K562 (cell line): ENCODE measurements around the gene SPATA3. TPM values are rescaled to one million over a fixed set of nuclear protein-coding genes. Genes with fewer than 3 reads are reported as not detected.

Source experiments
- ATAC-seq: fragments of 200-7000 bp; cut with Tn5 transposase; 3 replicates; pipeline ENCODE4 v1.9.1; 2020; ENCODE audit warnings: moderate library complexity
- BruUV-seq: library from RNA; stranded (reverse); fragments of 400-500 nt; replicated peaks from 2 replicates; lab custom pipeline; 2021; lab: Mats Ljungman, UMichigan
- CTCF ChIA-PET: fragments of 300-600 bp; formaldehyde crosslinking; extraction: SDS; loops from one replicate; lab custom pipeline; 2021; ENCODE audit warnings: low intra/inter-chr PET ratio; lab: Yijun Ruan, JAX
- POLR2A ChIA-PET: fragments of 300-600, 350-650 bp; sonication (Branson Sonifier 250); formaldehyde crosslinking; extraction: SDS; loops from one replicate; lab custom pipeline; 2021; ENCODE audit warnings: antibody characterized with exemption, inconsistent platforms; lab: Yijun Ruan, JAX
- DNase-seq, 4 experiments: peaks; one replicate each; pipeline versions ENCODE4 v3.0.0 to v3.0.0-alpha.2; 2011 to 2018; ENCODE audit warnings: low spot score in 3 of 4, mixed read lengths in 3 of 4; ENCODE audit errors: extremely low read depth in 1 of 4
- FAIRE-seq: peaks from 2 replicates; lab custom pipeline; 2011; peaks lifted over from hg19 to GRCh38; lab: Jason Lieb, UNC
- H2AFZ ChIP-seq: 2 replicates; pipeline ENCODE4 v1.6.0; 2011; ENCODE audit warnings: low read depth, low read length, control low read depth, inconsistent platforms
- H3K27ac ChIP-seq: fragments of 200-600 bp; 3 replicates; pipeline ENCODE4 v1.8.0; 2011; ENCODE audit warnings: low read depth, mild to moderate bottlenecking, control low read depth, inconsistent platforms, low read length, moderate library complexity, mixed read lengths; ENCODE audit errors: extremely low read depth
- H3K27me3 ChIP-seq, 2 experiments: fragments of 300-600 bp in 1 of 2; 2 replicates in 1 of 2; 3 replicates in 1 of 2; pipeline versions ENCODE4 v1.6.0 to v1.8.0; 2011; ENCODE audit warnings: inconsistent platforms in 2 of 2, low read length in 2 of 2, mild to moderate bottlenecking in 1 of 2, mixed read lengths in 1 of 2, moderate library complexity in 1 of 2; ENCODE audit not compliant: control insufficient read depth in 2 of 2, insufficient read depth in 2 of 2
- H3K36me3 ChIP-seq: fragments of 300-600 bp; 3 replicates; pipeline ENCODE4 v1.8.0; 2011; ENCODE audit warnings: mild to moderate bottlenecking, low read length, inconsistent platforms; ENCODE audit not compliant: control insufficient read depth, insufficient read depth
- H3K4me1 ChIP-seq, 2 experiments: fragments of 200-600 bp in 1 of 2; replicated peaks in 1 of 2; 2 replicates in 1 of 2; 3 replicates in 1 of 2; pipeline versions ENCODE4 v1.5.1 to v1.8.0; 2011; ENCODE audit warnings: inconsistent platforms in 2 of 2, low read length in 2 of 2, mild to moderate bottlenecking in 1 of 2, mixed read lengths in 1 of 2, moderate library complexity in 1 of 2; ENCODE audit not compliant: control insufficient read depth in 2 of 2, insufficient read depth in 2 of 2
- H3K4me2 ChIP-seq: 2 replicates; pipeline ENCODE4 v1.6.1; 2011; ENCODE audit warnings: low read length, control low read depth, inconsistent platforms, mixed read lengths; ENCODE audit not compliant: insufficient read depth
- H3K4me3 ChIP-seq: fragments of 200-600 bp; sonication (generic), shearing (Covaris generic); 2 replicates; pipeline ENCODE4 v1.5.1; 2016; ENCODE audit warnings: control low read depth, inconsistent platforms
- H3K79me2 ChIP-seq: fragments of 200-600 bp; 3 replicates; pipeline ENCODE4 v1.8.0; 2011; ENCODE audit warnings: low read length, inconsistent platforms; ENCODE audit not compliant: control insufficient read depth, insufficient read depth
- H3K9ac ChIP-seq, 2 experiments: 2 replicates each; pipeline versions ENCODE4 v1.6.0 to v1.6.1; 2011; ENCODE audit warnings: low read depth in 2 of 2, low read length in 2 of 2, control low read depth in 1 of 2, inconsistent platforms in 1 of 2, mild to moderate bottlenecking in 1 of 2, mixed read lengths in 1 of 2; ENCODE audit not compliant: insufficient read depth in 1 of 2
- H3K9me1 ChIP-seq: one replicate; pipeline ENCODE4 v1.6.0; 2011; ENCODE audit warnings: inconsistent platforms, mild to moderate bottlenecking, low read length, moderate library complexity; ENCODE audit not compliant: control insufficient read depth, insufficient read depth
- H3K9me3 ChIP-seq: replicated peaks from 2 replicates; pipeline ENCODE4 v1.5.1; 2011; ENCODE audit warnings: low read depth, low read length, inconsistent platforms; ENCODE audit not compliant: control insufficient read depth, insufficient read depth
- H4K20me1 ChIP-seq: replicated peaks from 2 replicates; pipeline ENCODE4 v1.6.1; 2011; ENCODE audit warnings: low read length, inconsistent platforms, mixed read lengths; ENCODE audit not compliant: control insufficient read depth, insufficient read depth
- KDM5B ChIP-seq: fragments of 200-600 bp; sonication (generic); IDR thresholded peaks from 2 replicates; pipeline ENCODE4 v1.6.1; 2012; ENCODE audit warnings: low read depth, mild to moderate bottlenecking, moderate library complexity, low read length, control low read depth, inconsistent platforms; ENCODE audit not compliant: insufficient replicate concordance
- MEIS2 ChIP-seq: fragments of 450-650 bp; IDR thresholded peaks from 2 replicates; pipeline ENCODE4 v1.6.1; 2014; ENCODE audit warnings: mild to moderate bottlenecking; ENCODE audit not compliant: partially characterized antibody
- PBX2 ChIP-seq, 2 experiments: IDR thresholded peaks in 1 of 2; conservative IDR thresholded peaks in 1 of 2; 2 replicates each; pipeline ENCODE4 v1.6.1; 2016; ENCODE audit warnings: low read depth in 2 of 2, mild to moderate bottlenecking in 1 of 2, missing compliant biosample characterization in 1 of 2, missing genetic modification characterization in 1 of 2, moderate library complexity in 1 of 2
- PKNOX1 ChIP-seq: fragments of 450-650 bp; IDR thresholded peaks from 2 replicates; pipeline ENCODE4 v1.6.1; 2016
- RBM17 ChIP-seq: fragments of 200-400 bp; formaldehyde crosslinking; IDR thresholded peaks from 2 replicates; pipeline ENCODE4 v1.6.1; 2017; ENCODE audit warnings: low read depth, mild to moderate bottlenecking, low read length, borderline replicate concordance
- ZNF124 ChIP-seq: sonication (generic); formaldehyde crosslinking; IDR thresholded peaks from 2 replicates; pipeline ENCODE4 v1.8.1; 2022; ENCODE audit warnings: missing genetic modification reagents
- WGBS: fragments of 100-300 bp; shearing (Covaris generic); methylation state at CpG from one replicate; pipeline ENCODE4 v1.1.6; 2016; ENCODE audit warnings: low coverage, mixed read lengths; ENCODE audit not compliant: insufficient coverage; ENCODE audit errors: missing lambda C conversion rate; 5-methylcytosine and 5-hydroxymethylcytosine counted together
- in situ Hi-C: fragments of 300-500 bp; cut with MboI; formaldehyde crosslinking; loops from 4 replicates; pipeline ENCODE4 v1.15.0; 2018; ENCODE audit warnings: inconsistent platforms, mixed read lengths
- intact Hi-C: fragments of 100-400 bp; cut with micrococcal nuclease; formaldehyde crosslinking; loops from 2 replicates; pipeline ENCODE4 v1.14.2; 2022
- polyA plus RNA-seq, 8 experiments: library from polyadenylated mRNA; depleted of rRNA in 4 of 8; stranded (reverse) in 5 of 8; unstranded in 3 of 8; fragments of >200 nt; fragmentation: Nextera tagmentation in 2 of 8; fragmentation: Illumina TruSeq in 1 of 8; extraction: Ambion mirVana in 2 of 8; extraction: Trizol in 1 of 8; gene quantifications; 2 replicates each; pipeline versions ENCODE4 v1.2.1 to v1.2.3, GENCODE V29; 2011 to 2014; ENCODE audit warnings: inconsistent platforms in 1 of 8, missing spikeins in 1 of 8
- total RNA-seq, 7 experiments: library from RNA; depleted of rRNA in 6 of 7; stranded (reverse); fragments of >200 nt in 6 of 7; fragmentation: Illumina TruSeq in 2 of 7; extraction: Trizol in 2 of 7; gene quantifications; 2 replicates each; pipeline versions ENCODE4 v1.2.1 to v1.2.3, GENCODE V29; 2011 to 2021; ENCODE audit warnings: low replicate concordance in 1 of 7

The SPATA3 gene
- total and polyA plus RNA-seq, 9 of the 15 experiments (the other 6 are each of a cell fraction or from before 2014, with no cell fraction given) = not detected

- H3K79me2 ChIP-seq = no peaks in the 10 kb centered on the region
- TF ChIP-seq ZNF124 (CRISPR knock-in tag) = no peak
- TF ChIP-seq PKNOX1 = peak; percentile 79
- TF ChIP-seq KDM5B = no peak
- TF ChIP-seq MEIS2 = peak; percentile 40
- no peak for TF ChIP-seq RBM17
- TF ChIP-seq PBX2 (CRISPR knock-in tag; IDR thresholded peaks at IDR 0.05; ENCODE audit: low read depth) = no peak
- TF ChIP-seq PBX2 (tag; conservative IDR thresholded peaks at IDR 0.05; ENCODE audit: low read depth) = peak; percentile 32
- no peak for ATAC-seq
- no peak overlapping the region for H3K27ac ChIP-seq
- no TSS peak for BruUV-seq
- peaks cover 0 to 18% of the 10 kb centered on the region in 2 experiments; a peak in 2 of 5 replicates for H3K27me3 ChIP-seq
- H4K20me1 ChIP-seq = no peaks in the 10 kb centered on the region
- no peaks in the 10 kb centered on the region for H3K9me3 ChIP-seq
- no peak overlapping the region for H3K4me3 ChIP-seq
- H3K4me1 ChIP-seq = no peaks in the 10 kb centered on the region
- ChIA-PET POLR2A (interaction anchor here (1.9 kb wide), 1 partner anchor 10 kb away, joined by 4 read pairs; no protein-coding TSS in a partner anchor), CTCF (no interaction called here)
- H3K4me2 ChIP-seq = no peak overlapping the region
- intact Hi-C loops = no loop called here
- no peaks in the 10 kb centered on the region for H3K36me3 ChIP-seq
- no peaks in the 10 kb centered on the region for H3K9me1 ChIP-seq
- DNase-seq = no peak
- WGBS = 0% methylated on average over 1 of the region's 3 CpGs
- H2AFZ ChIP-seq = no peak overlapping the region
- in situ Hi-C loops = no loop called here
- FAIRE-seq = no peak
- no peak overlapping the region for H3K9ac ChIP-seq
Measured at GRCh38 chr2:231030725-231031124, 34.8 kb downstream of the SPATA3 start.
